IMR-90 (cell line): ENCODE results near the gene DYNLT3.

ENCODE experiments used
- MXI1 ChIP-seq: IDR thresholded peaks from 2 replicates; pipeline ENCODE4 v1.6.1; 2012; ENCODE audit warnings: low read depth, mild to moderate bottlenecking, low read length, moderate library complexity, borderline replicate concordance
- TF ChIP-seq, protein P1 (sequence below): conservative IDR thresholded peaks from 2 replicates; pipeline ENCODE4 v1.5.1; 2012; ENCODE audit warnings: mild to moderate bottlenecking, low read depth, low read length, improper control_type of control experiment

DNA sequence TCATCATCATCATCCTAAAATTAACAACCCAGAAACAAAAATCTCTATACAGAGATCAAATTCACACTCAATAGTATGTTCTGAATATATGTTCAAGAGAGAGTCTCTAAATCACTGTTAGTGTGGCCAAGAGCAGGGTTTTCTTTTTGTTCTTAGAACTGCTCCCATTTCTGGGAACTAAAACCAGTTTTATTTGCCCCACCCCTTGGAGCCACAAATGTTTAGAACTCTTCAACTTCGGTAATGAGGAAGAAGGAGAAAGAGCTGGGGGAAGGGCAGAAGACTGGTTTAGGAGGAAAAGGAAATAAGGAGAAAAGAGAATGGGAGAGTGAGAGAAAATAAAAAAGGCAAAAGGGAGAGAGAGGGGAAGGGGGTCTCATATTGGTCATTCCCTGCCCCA, 35.3 kb downstream of the DYNLT3 start:
- TF ChIP-seq, protein P1, sequence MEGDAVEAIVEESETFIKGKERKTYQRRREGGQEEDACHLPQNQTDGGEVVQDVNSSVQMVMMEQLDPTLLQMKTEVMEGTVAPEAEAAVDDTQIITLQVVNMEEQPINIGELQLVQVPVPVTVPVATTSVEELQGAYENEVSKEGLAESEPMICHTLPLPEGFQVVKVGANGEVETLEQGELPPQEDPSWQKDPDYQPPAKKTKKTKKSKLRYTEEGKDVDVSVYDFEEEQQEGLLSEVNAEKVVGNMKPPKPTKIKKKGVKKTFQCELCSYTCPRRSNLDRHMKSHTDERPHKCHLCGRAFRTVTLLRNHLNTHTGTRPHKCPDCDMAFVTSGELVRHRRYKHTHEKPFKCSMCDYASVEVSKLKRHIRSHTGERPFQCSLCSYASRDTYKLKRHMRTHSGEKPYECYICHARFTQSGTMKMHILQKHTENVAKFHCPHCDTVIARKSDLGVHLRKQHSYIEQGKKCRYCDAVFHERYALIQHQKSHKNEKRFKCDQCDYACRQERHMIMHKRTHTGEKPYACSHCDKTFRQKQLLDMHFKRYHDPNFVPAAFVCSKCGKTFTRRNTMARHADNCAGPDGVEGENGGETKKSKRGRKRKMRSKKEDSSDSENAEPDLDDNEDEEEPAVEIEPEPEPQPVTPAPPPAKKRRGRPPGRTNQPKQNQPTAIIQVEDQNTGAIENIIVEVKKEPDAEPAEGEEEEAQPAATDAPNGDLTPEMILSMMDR = no peak
- no peak for TF ChIP-seq MXI1
